ENCODE results near the gene FADS1.

FADS1 gene

DNA sequence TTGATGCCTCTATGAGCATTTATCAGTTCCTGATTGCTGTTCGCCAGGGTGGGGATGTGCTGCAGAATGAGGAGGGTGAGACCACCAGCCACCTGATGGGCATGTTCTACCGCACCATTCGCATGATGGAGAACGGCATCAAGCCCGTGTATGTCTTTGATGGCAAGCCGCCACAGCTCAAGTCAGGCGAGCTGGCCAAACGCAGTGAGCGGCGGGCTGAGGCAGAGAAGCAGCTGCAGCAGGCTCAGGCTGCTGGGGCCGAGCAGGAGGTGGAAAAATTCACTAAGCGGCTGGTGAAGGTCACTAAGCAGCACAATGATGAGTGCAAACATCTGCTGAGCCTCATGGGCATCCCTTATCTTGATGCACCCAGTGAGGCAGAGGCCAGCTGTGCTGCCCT, 21.3 kb downstream of the FADS1 start:
- no peak for DNase-seq (ENCODE audit: low read depth)

DNA sequence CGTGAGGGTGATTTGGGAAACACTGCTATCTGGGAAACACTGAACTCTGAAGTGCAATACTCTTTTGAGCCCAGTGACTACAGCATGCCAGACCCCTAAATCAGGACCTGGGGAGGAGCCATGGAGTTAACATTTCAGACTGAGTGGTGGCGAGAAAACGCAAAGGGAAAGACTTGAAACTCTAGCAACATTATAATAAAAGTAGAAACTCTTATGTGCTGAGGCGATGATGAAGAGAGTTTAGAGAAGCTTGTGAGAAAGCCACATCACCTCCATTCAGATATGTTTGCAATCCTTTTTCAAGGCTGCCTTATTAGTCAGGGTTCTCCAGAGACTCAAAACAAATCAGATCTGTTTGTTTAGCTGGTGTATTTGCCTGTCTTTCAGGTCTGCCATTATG, 22.2 kb downstream of the FADS1 start:
- DNase-seq (ENCODE audit: low read depth), result no peak

DNA sequence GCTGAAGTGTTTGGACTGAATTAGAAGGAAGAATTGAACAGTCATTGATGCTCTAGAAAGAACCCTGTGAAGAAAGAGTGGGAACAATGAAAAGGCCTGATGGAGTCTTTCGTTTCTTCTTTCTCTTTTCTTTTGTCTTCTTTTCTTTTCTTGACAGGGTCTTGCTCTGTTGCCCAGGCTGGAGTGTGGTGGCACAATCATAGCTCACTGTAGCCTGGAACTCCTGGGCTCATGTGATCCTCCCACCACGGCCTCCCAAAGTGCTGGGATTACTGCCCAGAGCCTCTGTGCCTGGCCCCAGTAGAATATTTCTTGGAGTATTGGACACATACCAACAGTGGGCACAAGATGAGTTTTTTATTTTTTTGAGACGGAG, 23.0 kb downstream of the FADS1 start:
- no peak for DNase-seq (ENCODE audit: low read depth)

DNA sequence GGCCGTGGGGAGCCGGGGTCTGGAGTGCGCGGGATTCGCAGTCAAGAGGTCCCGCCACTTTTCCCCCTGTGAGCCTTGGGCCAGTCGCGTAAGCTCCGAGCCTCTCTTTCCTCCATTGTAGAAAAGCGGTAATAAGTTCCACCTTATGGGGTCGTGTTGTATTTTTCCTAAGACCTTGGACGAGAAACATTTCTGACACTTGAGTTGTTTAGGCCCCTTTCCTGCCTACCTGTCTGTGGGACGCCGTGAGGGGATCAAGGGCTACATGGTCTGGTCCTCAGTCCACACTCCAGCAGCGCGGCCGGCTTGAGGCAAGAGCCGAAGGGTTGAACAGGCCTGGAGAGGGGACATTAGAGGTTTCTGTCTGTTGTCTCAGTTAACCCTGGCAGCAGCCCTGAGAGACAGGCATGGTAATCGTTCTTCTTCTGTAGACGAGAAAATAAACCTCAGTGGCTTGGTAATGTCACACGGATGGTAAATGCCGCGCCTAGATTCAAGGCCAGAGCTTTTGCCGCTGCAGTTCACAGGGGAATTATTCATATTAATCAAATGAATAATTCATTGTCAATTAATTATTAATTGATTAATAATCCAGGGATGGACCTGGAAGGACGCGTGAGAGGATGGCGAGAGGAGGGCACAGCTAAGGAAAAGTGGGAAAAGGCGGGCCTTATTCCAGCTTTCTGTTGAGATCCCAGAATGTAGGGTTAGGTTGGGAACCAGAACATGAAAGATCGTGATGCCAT, 23.5 kb downstream of the FADS1 start:
- DNase-seq (ENCODE audit: low read depth), result no peak

DNA sequence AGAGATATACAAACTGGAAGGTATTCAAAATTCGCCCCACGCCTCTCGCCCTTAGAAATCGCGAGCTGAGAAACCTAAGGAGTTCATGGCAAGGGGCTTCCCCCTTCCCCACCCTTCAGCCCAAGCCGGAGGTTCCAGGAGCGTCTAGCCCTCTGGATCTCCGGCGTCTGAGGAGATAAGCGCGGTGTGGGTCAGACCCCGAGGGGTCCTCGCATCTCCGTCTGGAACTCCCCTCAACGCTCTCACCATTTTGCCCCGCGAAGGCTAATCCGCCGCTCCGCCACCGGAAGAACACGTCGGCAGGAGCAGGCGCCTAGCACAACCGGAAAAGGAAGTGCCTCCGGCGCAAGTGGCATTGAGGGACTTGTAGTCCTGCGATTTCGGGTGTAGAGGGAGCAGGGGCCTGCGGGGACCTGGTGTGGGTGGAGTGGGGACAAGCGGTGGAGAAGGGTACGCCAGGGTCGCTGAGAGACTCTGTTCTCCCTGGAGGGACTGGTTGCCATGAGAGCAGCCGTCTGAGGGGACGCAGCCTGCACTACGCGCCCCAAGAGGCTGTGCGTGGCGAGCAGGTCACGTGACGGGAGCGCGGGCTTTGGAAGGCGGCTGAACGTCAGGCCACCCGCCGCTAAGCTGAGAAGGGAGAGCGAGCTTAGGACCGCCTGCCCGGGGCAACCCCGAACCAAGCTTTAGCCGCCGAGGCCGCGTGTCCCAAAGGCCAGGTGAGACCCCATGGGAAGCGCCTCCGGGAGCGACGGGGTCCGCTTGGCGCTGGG, 24.3 kb downstream of the FADS1 start, which contains the start of the genes FEN1 and TMEM258:
FEN1 (plus strand) TSS at position 602 of the 773 bp plus-strand sequence. CDS start 2,451 bp downstream, outside the sequence.
TMEM258 (minus strand) TSS at position 290 of the 773 bp plus-strand sequence; CDS start at position 249, 41 bp downstream.
- DNase-seq (ENCODE audit: low read depth), result peak; percentile 84

DNA sequence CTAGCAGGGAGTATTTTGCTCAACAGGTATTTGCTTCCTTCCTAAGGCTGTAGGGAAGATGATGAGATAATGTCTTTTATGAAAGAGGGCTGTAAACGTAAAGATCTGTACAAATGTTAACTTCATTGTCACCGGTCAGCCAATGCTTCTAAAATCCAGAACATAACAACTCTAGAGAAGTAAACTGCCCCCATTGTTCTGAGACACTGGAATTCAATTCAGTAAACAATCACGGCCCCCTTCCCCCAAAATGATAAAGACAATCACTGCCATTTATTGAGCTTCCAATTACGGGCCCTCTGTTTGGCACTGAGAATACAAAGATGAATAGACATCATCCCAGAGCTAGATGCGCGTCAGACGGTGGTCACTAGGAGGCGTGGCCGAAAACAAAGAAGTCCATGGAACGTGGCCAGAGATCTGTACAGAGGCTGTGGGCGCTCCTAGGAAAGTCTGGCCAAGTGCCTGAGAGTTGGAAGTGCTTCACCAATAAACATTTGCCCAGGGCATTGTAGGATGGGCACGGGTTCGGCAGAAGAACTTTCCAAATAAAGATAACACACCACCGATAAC, 25.0 kb downstream of the FADS1 start:
- peak; percentile 38 for DNase-seq (ENCODE audit: low read depth)

DNA sequence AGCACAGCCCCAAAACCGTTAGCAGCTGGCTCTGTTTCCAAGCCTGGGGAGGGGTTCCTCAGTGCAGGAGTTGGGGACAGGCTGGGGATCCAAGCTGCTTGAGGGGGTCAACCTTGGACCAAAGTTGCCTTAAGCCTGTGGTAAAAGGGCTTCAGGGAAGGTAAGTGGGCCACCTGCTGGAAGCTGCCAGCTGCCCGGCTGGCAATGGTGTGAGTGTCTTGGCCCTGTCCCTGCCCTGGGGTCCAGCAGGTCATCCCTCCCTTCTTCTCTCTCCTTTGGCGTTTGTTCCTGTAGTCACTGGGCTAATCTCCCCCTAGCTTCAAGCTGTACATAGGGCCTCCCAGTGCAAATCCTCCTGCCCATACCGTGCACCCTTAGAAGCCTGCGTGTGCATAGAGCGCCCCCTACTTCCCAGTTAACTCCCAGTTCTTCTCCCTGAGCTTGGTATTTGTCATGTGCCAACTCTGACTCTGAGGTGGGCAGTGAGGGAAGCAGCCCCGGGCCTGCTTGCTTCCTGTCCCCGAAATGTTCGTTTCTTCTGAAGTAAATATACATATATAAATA, 28.8 kb downstream of the FADS1 start:
- no peak for DNase-seq (ENCODE audit: low read depth)

DNA sequence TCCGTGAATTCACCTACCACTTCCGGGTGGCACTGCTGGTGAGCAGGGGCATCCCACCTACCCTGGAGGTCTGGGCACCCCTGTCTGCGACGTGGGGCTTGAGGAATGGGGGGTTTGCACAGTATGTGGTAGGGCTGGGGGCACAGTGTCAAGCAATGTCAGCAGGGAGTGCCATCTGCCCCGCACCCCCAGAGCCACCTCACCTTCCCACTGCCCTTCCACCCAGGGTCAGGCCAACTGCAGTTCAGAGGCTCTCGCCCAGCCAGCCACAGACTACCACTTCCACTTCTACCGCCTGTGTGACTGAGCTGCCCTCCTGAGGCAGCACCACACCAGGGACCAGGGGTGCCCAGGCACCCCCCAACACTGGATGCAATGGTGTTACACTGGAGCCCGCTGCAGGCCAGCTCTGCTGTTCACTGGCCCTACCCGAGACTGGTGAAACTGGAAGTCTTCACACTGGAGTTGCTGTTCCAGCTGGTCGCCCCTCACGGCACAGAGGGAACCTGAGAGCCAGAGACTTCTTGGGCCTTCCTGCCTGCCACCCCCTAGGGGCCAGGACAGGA, 30.9 kb downstream of the FADS1 start:
- no peak for DNase-seq (ENCODE audit: low read depth)

DNA sequence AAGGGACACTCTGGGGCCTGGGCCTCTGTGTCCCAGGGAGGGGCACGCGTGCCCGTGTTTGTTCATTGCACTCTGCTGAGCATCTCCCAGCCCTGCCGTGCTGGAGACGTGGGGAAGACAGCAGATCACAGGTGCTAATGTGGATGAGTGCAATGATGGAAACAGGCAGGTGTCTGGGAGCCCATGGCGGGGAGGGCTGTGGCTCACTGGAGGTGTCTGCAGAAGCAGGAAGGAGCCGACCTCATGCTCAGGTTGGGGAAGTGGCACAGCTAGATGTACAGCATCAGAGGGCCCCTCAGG, 32.3 kb downstream of the FADS1 start:
- DNase-seq (ENCODE audit: low read depth), result no peak

DNA sequence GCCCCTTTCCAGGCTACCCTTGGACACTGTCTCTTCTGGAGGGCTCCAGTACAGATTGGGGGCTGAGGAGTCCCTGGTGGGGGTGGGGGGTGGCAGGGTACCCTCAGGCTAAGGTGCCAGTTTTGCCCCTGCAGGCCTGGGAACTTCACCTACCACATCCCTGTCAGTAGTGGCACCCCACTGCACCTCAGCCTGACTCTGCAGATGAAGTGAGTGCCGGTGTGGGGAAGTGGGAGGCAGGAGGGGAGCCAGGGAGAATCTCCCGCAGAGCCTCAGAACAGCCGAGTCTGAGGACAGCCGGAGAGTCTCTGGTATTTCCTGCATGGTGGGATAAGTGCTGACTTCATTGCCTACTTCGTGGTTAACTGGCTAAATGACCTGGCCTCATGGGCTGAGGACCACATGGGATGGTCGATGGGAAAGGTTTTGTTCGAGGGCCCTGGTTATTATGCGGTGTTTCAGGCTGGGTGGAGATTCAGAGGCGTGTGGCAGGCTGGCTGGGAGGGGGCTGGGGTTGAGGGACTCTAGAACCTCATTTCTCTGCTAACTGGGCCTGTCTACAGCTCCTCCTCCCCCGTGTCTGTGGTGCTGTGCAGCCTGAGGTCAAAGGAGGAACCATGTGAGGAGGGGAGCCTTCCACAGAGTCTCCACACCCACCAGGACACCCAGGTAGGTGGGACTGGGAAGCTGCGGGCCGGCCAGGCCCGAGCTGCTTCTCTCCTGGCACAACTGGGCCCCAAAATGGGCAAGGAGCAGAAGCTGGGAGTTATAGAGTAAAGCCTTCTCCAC, 32.9 kb downstream of the FADS1 start:
- DNase-seq (ENCODE audit: low read depth), result no peak

DNA sequence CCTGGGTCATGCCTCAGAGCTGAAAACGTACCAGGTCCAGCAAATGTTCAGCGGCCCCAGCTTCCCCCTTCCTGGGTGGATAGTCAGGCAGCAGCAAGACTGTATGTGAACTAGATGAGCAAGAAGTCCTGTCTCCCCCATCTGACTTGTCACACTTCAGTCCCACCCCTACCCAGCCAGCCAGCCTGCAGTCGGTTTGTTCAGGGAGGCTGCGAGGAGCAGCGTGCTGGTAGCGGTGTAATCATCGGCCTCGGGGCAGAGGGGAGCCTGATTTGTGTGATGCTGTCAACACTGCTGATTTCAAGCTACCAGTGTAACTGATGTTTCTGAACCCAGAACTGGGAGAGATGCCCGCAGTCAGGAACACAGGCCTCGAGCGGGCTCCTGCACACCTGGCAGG, 34.0 kb downstream of the FADS1 start:
- DNase-seq (ENCODE audit: low read depth), result no peak

DNA sequence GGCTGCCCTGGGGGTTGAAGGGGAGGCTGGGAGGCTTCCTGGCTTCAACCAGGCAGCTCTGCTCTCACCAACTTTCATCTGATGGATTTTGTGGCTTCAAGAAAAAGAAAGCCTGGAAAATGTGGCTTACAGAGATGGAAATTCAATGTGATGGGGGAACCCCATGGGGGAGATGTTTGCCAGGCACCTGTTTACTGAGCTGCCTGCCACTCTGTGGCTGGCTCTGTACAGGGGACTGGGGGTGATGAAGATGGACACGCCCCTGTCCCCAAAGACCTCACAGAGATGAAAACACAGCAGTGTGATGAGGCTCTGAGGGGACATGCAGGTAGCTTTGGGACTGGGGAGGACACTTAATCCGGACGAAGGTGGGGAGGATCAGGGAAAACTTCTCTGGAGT, 34.5 kb downstream of the FADS1 start:
- DNase-seq (ENCODE audit: low read depth), result no peak

DNA sequence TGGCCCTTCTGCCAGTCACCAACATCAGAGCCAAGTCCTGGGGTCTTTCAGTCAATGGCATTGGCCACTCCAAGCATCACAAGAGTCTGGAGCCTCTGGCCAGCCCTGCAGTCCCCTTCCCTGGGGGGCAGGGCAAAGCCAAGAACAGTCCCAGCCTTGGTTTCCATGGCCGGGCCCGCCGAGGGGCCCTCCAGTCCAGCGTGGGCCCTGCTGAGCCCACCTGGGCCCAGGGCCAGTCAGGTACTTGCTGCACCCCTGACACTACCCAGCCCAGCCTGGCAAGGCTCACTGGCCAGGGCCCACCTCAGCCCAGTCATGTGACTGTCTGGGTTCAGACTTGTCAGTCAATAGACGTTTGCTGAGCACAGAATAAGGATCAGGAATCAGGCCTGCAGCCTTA, 35.2 kb downstream of the FADS1 start:
- DNase-seq (ENCODE audit: low read depth), result no peak

DNA sequence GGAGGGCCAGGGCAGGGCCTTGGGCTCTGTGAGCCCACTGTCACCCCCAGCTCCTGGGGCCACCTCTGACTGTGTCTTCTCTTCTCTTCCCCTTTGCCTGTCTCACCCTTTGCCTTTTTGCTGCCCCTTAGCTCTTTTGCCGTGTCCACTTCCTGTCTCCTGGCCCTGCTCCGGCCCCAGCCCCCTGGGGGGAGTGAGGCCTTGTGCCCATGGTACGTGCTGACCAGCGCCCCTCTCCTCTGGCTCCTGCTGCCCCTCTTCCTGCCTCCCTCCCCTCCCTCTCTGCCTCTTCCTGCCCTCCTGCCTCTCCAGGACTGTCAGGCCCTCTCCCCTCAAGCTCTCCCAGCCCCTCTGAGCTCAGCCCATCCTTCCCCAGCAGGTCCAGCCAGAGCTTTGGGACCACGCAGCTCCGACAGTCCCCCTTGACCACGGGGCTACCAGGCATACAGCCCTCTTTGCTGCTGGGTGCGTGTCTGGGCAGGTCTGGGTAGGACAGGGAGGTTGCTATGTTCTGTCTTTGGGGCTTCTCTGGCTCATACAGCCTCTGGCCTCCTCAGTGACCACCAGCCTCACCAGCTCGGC, 36.1 kb downstream of the FADS1 start:
- DNase-seq (ENCODE audit: low read depth), result no peak

DNA sequence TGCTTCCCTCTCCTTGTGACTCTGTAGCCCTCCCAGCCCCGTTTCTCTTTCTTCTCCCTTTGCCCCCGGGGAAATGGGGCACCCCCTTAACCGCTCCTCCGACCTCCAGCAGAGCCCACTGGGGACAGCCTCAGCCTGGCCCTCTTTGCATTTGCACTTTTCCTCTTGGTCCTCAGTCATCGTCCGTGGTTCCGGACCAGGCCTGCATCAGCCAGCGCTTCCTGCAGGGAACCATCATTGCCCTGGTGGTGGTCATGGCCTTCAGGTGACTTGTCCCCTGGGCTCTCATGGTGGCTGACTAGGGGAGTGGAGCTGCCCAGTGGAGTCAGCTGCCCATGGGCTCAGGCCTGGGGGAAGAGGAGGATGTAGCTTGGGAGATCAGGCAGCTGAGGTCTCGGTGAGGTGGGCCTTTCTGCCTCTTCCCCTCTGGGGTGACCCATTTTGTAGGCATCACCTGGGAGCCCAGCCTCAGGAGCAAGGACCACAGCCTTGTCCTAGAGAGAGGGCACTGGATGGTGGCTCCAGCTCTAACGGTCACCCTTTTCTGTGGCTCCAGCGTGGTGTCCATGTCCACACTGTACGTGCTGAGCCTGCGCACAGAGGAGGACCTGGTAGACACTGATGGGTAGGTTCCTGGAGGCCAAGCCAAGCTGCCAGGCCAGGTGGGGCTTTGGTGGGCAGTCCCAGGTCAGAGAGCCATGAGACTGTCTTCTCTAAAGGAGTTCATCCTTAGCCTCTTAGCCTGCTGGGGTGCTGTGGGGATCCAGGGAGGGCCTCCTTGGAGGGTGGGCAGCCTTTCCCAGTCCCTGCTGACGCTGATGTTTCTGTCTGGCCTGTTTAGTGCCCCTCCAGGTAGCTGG, 36.9 kb downstream of the FADS1 start:
- no peak for DNase-seq (ENCODE audit: low read depth)

DNA sequence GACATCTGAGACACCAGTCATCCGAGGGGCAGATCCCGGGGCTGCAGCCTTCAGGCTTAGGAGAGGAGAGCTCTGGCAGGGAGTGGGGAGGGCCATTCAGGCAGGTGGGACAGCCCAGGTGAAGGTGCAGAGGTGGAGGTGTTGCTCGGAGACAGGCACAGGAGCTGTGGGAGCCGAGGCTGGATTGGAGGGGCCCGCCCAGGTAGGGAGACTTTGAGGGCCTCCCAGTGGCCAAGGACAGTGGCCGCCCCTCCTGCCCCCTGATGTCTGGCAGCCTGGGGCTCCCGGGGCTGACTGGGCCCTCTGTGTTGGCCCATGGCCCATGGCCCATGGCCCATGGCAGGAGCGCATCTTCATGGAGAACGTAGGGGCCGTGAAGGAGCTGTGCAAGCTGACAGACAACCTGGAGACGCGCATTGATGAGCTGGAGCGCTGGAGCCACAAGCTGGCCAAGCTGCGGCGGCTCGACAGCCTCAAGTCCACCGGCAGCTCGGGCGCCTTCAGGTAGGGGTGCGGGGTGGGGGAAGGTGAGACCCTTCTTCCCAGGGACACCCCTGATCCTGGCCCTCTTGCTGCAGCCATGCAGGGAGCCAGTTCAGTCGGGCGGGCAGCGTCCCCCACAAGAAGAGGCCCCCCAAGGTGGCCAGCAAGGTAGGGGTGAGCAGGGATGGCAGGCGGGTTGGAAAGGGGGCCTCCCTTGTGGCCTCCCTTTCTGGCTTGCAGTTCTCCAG, 37.7 kb downstream of the FADS1 start:
- no peak for DNase-seq (ENCODE audit: low read depth)

DNA sequence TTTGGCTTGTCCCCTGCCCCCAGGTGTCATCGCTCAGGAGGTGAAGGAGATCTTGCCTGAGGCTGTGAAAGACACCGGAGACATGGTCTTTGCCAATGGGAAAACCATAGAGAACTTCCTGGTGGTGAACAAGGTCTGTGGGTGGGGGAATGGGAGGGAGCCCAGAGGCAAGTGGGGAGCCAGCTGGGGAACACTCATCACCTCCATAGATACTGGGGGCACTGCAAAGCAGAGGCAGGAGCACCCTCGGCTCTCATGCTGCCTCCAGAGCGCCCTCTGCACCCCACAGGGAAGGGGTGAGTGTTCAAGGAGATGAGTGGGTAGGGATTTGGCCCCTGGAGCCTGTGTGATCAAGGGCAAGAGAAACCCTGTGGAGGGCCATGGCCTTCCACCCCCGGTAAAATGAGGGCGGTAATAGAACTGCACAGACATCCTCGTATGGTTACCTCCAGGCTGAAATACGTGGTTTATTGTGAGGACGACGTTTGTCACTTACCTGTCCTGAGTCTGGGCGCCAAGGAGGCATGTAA, 38.4 kb downstream of the FADS1 start:
- DNase-seq (ENCODE audit: low read depth), result no peak

DNA sequence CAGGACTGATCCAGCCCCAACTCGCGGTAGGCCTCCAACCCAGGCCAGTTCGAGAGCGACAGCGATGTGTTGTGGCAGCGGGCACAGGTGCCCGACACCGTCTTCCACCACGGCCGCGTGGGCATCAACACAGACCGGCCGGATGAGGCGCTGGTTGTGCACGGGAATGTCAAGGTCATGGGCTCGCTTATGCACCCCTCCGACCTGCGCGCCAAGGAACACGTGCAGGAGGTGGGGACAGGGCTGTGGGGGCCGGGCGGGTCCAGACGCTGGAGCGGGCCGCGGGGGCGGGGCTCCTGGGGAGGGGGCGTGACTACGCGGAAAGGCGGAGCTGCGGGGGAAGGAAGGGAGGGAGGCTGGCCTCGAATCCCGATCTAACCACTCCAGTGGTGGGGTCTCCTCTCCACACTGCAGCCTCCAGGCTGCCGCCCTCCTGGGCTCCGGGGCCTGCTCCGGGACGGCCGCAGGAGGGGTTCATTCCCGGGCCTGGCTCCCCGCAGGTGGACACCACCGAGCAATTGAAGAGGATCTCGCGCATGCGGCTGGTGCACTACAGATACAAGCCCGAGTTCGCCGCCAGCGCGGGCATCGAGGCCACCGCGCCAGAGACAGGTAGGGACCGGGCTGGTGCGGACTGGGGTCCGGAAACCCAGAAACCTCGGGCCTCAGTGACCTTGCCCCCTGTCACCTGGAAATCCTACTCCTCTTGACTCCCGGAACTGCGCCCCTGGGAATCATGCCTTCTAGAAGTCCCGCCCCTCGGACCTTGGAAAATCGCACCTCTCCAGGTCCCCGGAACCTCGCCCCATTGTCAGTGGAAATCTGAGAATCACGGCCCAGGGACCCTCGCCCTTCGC, 39.3 kb downstream of the FADS1 start:
- peak; percentile 40 for DNase-seq (ENCODE audit: low read depth)

All from activated T-cell treated with anti-CD3 and anti-CD28 coated beads for 48 hours (primary cell).